Neural cell (in vitro differentiated cells): ENCODE data around the gene NUP98. TPM values are rescaled to one million over a fixed set of nuclear protein-coding genes. Genes with fewer than 3 reads are reported as not detected.

Experiments used
- H2AFZ ChIP-seq: fragments of 200-600, 300-800 bp; sonication (generic), shearing (Covaris generic); 2 replicates; pipeline ENCODE4 v1.6.0; 2014; ENCODE audit warnings: low read depth, mild to moderate bottlenecking, antibody characterized with exemption, low read length, moderate library complexity
- H3F3A ChIP-seq: fragments of 200-600 bp; shearing (Covaris generic); 2 replicates; pipeline ENCODE4 v1.6.1; 2016; ENCODE audit warnings: mild to moderate bottlenecking, moderate library complexity, mixed read lengths, antibody characterized with exemption, low read length; ENCODE audit not compliant: insufficient read depth, poor library complexity, severe bottlenecking
- H3K27ac ChIP-seq: fragments of 200-600, 300-800 bp; sonication (generic), shearing (Covaris generic); 2 replicates; pipeline ENCODE4 v1.5.1; 2014; ENCODE audit warnings: mild to moderate bottlenecking, low read length, moderate library complexity
- H3K27me3 ChIP-seq: fragments of 300-800, 200-600 bp; sonication (generic), shearing (Covaris generic); 2 replicates; pipeline ENCODE4 v1.6.0; 2014; ENCODE audit warnings: mild to moderate bottlenecking, low read depth, low read length, moderate library complexity; ENCODE audit not compliant: insufficient read depth
- H3K36me3 ChIP-seq: fragments of 300-800, 200-600 bp; sonication (generic), shearing (Covaris generic); 2 replicates; pipeline ENCODE4 v1.5.1; 2014; ENCODE audit warnings: mild to moderate bottlenecking, antibody characterized with exemption, low read length, moderate library complexity; ENCODE audit not compliant: insufficient read depth
- H3K4me2 ChIP-seq: fragments of 300-800, 200-600 bp; sonication (generic), shearing (Covaris generic); 2 replicates; pipeline ENCODE4 v1.6.0; 2014; ENCODE audit warnings: mild to moderate bottlenecking, low read length
- H3K4me3 ChIP-seq: fragments of 300-800, 200-600 bp; sonication (generic), shearing (Covaris generic); 2 replicates; pipeline ENCODE4 v1.5.1; 2014; ENCODE audit warnings: mild to moderate bottlenecking, low read length, moderate library complexity
- H3K79me2 ChIP-seq: fragments of 200-600 bp; shearing (Covaris generic); replicated peaks from 2 replicates; pipeline ENCODE4 v1.6.0; 2014; ENCODE audit warnings: mild to moderate bottlenecking, low read length, moderate library complexity; ENCODE audit not compliant: insufficient read depth
- H3K9ac ChIP-seq: fragments of 300-800, 200-600 bp; sonication (generic), shearing (Covaris generic); 2 replicates; pipeline ENCODE4 v1.6.1; 2016; ENCODE audit warnings: mild to moderate bottlenecking, low read length, mixed read lengths
- H3K9me2 ChIP-seq: fragments of 200-600 bp; shearing (Covaris generic); 2 replicates; pipeline ENCODE4 v1.6.1; 2016; ENCODE audit warnings: mild to moderate bottlenecking, low read length, mixed read lengths; ENCODE audit not compliant: insufficient read depth
- H3K9me3 ChIP-seq: fragments of 200-600, 300-800 bp; sonication (generic), shearing (Covaris generic); 2 replicates; pipeline ENCODE4 v1.6.1; 2016; ENCODE audit warnings: mild to moderate bottlenecking, mixed run types, low read length, moderate library complexity, mixed read lengths
- H4K20me1 ChIP-seq: fragments of 200-600 bp; shearing (Covaris generic); 2 replicates; pipeline ENCODE4 v1.6.1; 2016; ENCODE audit warnings: mild to moderate bottlenecking, mixed run types; ENCODE audit not compliant: insufficient read depth
- CTCF ChIP-seq: fragments of 450-650 bp; IDR thresholded peaks from 2 replicates; pipeline ENCODE4 v1.5.1; 2014; ENCODE audit warnings: antibody characterized with exemption, mild to moderate bottlenecking, moderate library complexity; ENCODE audit not compliant: poor library complexity, severe bottlenecking
- EP300 ChIP-seq: fragments of 450-650 bp; conservative IDR thresholded peaks from 2 replicates; pipeline ENCODE4 v1.6.1; 2014; ENCODE audit warnings: antibody characterized with exemption, mild to moderate bottlenecking, moderate library complexity; ENCODE audit not compliant: poor library complexity, severe bottlenecking
- EZH2 ChIP-seq: fragments of 200-600, 300-800 bp; shearing (Covaris generic), sonication (generic); IDR thresholded peaks from 2 replicates; pipeline ENCODE4 v1.6.1; 2014; ENCODE audit warnings: antibody characterized with exemption, low read length, borderline replicate concordance, mild to moderate bottlenecking; ENCODE audit not compliant: insufficient read depth, poor library complexity, severe bottlenecking
- MXI1 ChIP-seq: fragments of 450-650 bp; conservative IDR thresholded peaks from 2 replicates; pipeline ENCODE4 v1.6.1; 2014; ENCODE audit warnings: antibody characterized with exemption, mild to moderate bottlenecking; ENCODE audit not compliant: poor library complexity, severe bottlenecking
- POLR2AphosphoS5 ChIP-seq: IDR thresholded peaks from 2 replicates; pipeline ENCODE4 v1.6.1; 2012
- RAD21 ChIP-seq: fragments of 450-650 bp; conservative IDR thresholded peaks from 2 replicates; pipeline ENCODE4 v1.6.1; 2014; ENCODE audit warnings: antibody characterized with exemption, mild to moderate bottlenecking, moderate library complexity
- REST ChIP-seq: IDR thresholded peaks from 2 replicates; pipeline ENCODE4 v1.6.1; 2012; ENCODE audit warnings: borderline replicate concordance
- SMC3 ChIP-seq: fragments of 450-650 bp; conservative IDR thresholded peaks from 2 replicates; pipeline ENCODE4 v1.6.1; 2014; ENCODE audit warnings: antibody characterized with exemption, mild to moderate bottlenecking, moderate library complexity; ENCODE audit not compliant: poor library complexity
- TAF1 ChIP-seq: IDR thresholded peaks from 2 replicates; pipeline ENCODE4 v1.6.1; 2012; ENCODE audit warnings: low read depth
- polyA plus RNA-seq: library from polyadenylated mRNA; depleted of rRNA; stranded (reverse); fragments of >200 nt; gene quantifications from 2 replicates; pipeline ENCODE4 v1.2.3, GENCODE V29; 2014

NUP98 gene
- polyA plus RNA-seq, 1 donor from 2014 or later: 28.9 TPM

GRCh38 chr11:3810951-3811350 is 13.6 kb upstream of the NUP98 start:
- TF ChIP-seq MXI1: no peak
- TF ChIP-seq TAF1: no peak
- no peak for TF ChIP-seq REST
- TF ChIP-seq SMC3: no peak
- TF ChIP-seq EP300: no peak
- TF ChIP-seq RAD21: no peak
- TF ChIP-seq POLR2AphosphoS5: no peak
- no peak for TF ChIP-seq CTCF
- no peak for TF ChIP-seq EZH2
- no peaks in the 10 kb centered on the region for H3K27me3 ChIP-seq
- H3F3A ChIP-seq: no peaks in the 10 kb centered on the region
- no peak overlapping the region for H2AFZ ChIP-seq
- no peaks in the 10 kb centered on the region for H3K79me2 ChIP-seq
- no peak overlapping the region for H3K4me2 ChIP-seq
- H3K36me3 ChIP-seq: no peaks in the 10 kb centered on the region
- no peaks in the 10 kb centered on the region for H3K9me3 ChIP-seq
- H4K20me1 ChIP-seq: no peaks in the 10 kb centered on the region
- no peak overlapping the region for H3K4me3 ChIP-seq
- H3K9me2 ChIP-seq: no peaks in the 10 kb centered on the region
- no peak overlapping the region for H3K9ac ChIP-seq
- H3K27ac ChIP-seq: no peak overlapping the region

- Histone ChIP-seq H3K9me2 (no peaks in the 10 kb centered on the region), H3K4me3 (no peak overlapping the region), H3K4me2 (no peak overlapping the region), H3K36me3 (no peaks in the 10 kb centered on the region), H3K79me2 (no peaks in the 10 kb centered on the region), H2AFZ (no peak overlapping the region), H3F3A (no peaks in the 10 kb centered on the region), H4K20me1 (no peaks in the 10 kb centered on the region), H3K9me3 (no peaks in the 10 kb centered on the region), H3K27me3 (no peaks in the 10 kb centered on the region), H3K27ac (no peak overlapping the region), H3K9ac (no peak overlapping the region)
- TF ChIP-seq CTCF (no peak), SMC3 (no peak), REST (no peak), RAD21 (no peak), EZH2 (no peak), MXI1 (no peak), EP300 (no peak), TAF1 (no peak), POLR2AphosphoS5 (no peak)
These were observed 13.1 kb upstream of the NUP98 start for GRCh38 chr11:3810446-3810845.
